A204.1 (cell line): ENCODE results near the gene NECAB3.
A peak's percentile ranks its signal among the peaks of the same experiment; 100 is the strongest.
"Not testable (repeated sequence)": the region's sequence is repeated elsewhere in the genome, so short reads cannot be mapped to it uniquely, and the experiment has no call there.

Experiments used
- FAIRE-seq: peaks from 2 replicates; lab custom pipeline; 2012; peaks lifted over from hg19 to GRCh38; lab: Jason Lieb, UNC

NECAB3 gene

GRCh38 chr20:33674294-33675135 is at the start of gene NECAB3:
Gene NECAB3 (minus strand): TSS chr20:33674428. CDS start chr20:33674352, 76 bp downstream.
- FAIRE-seq, result no peak

GRCh38 chr20:33721391-33722140 is 47.3 kb upstream of the NECAB3 start:
- no peak for FAIRE-seq

- peak; percentile 99 for FAIRE-seq
Measured at GRCh38 chr20:33719989-33720709, 45.9 kb upstream of the NECAB3 start, which contains the start of gene PXMP4. Gene PXMP4 (minus strand): TSS chr20:33720310. CDS start chr20:33720207, 103 bp downstream.

- FAIRE-seq, result no peak
Measured at GRCh38 chr20:33719277-33719988, 45.2 kb upstream of the NECAB3 start.

GRCh38 chr20:33716498-33716897 is 42.3 kb upstream of the NECAB3 start:
- no peak for FAIRE-seq

GRCh38 chr20:33713865-33714367 is 39.7 kb upstream of the NECAB3 start:
- no peak for FAIRE-seq

- FAIRE-seq, result no peak
Measured at GRCh38 chr20:33711446-33711738, 37.2 kb upstream of the NECAB3 start.

- no peak for FAIRE-seq
Measured at GRCh38 chr20:33710681-33711445, 36.6 kb upstream of the NECAB3 start.

- FAIRE-seq, result no peak
Measured at GRCh38 chr20:33709905-33710541, 35.8 kb upstream of the NECAB3 start.

GRCh38 chr20:33709398-33709797 is 35.2 kb upstream of the NECAB3 start:
- FAIRE-seq, result no peak

- FAIRE-seq, result no peak
Measured at GRCh38 chr20:33707668-33708067, 33.4 kb upstream of the NECAB3 start.

GRCh38 chr20:33704197-33704924 is 30.1 kb upstream of the NECAB3 start:
- FAIRE-seq, result no peak

GRCh38 chr20:33703498-33704137 is 29.4 kb upstream of the NECAB3 start:
- FAIRE-seq, result no peak

GRCh38 chr20:33702861-33703260 is 28.6 kb upstream of the NECAB3 start:
- FAIRE-seq, result no peak

GRCh38 chr20:33701629-33702450 is 27.6 kb upstream of the NECAB3 start:
- no peak for FAIRE-seq

- not testable (repeated sequence) for FAIRE-seq
Measured at GRCh38 chr20:33700696-33701441, 26.6 kb upstream of the NECAB3 start.

- FAIRE-seq, result not testable (repeated sequence)
Measured at GRCh38 chr20:33698966-33699365, 24.7 kb upstream of the NECAB3 start.

- FAIRE-seq, result no peak
Measured at GRCh38 chr20:33697129-33697528, 22.9 kb upstream of the NECAB3 start.
